Activated naive CD4-positive, alpha-beta T cell treated with anti-CD3 and anti-CD28 coated beads, Interleukin-2, amount 50 U/mL, for 16 hours (primary cell): Measurements from ENCODE around the gene FMO2.

Experiments used
- DNase-seq: peaks from one replicate; pipeline ENCODE4 v3.0.0-alpha.2; 2020

FMO2 gene

GRCh38 chr1:171177261-171177660, 7.8 kb upstream of the FMO2 start:
- DNase-seq, result no peak

GRCh38 chr1:171179318-171180227, 5.5 kb upstream of the FMO2 start:
- DNase-seq, result no peak

GRCh38 chr1:171180670-171181069, 4.4 kb upstream of the FMO2 start:
- no peak for DNase-seq

GRCh38 chr1:171188388-171189266, 3.5 kb downstream of the FMO2 start:
- DNase-seq, result peak; percentile 20

- DNase-seq, result no peak
These were observed 6.9 kb downstream of the FMO2 start for GRCh38 chr1:171191992-171192391.

GRCh38 chr1:171195767-171196166, 10.7 kb downstream of the FMO2 start:
- no peak for DNase-seq

GRCh38 chr1:171196351-171196750, 11.3 kb downstream of the FMO2 start:
- DNase-seq, result no peak

- no peak for DNase-seq
These were observed 13.0 kb downstream of the FMO2 start for GRCh38 chr1:171198081-171198480.

GRCh38 chr1:171204296-171204695, 19.2 kb downstream of the FMO2 start:
- no peak for DNase-seq

- no peak for DNase-seq
These were observed 21.3 kb downstream of the FMO2 start for GRCh38 chr1:171206204-171206977.

- DNase-seq, result no peak
These were observed 21.9 kb downstream of the FMO2 start for GRCh38 chr1:171206978-171207355.

GRCh38 chr1:171207377-171207776, 22.3 kb downstream of the FMO2 start:
- no peak for DNase-seq

- DNase-seq, result no peak
These were observed 25.3 kb downstream of the FMO2 start for GRCh38 chr1:171210355-171210754.

GRCh38 chr1:171212607-171213351, 27.7 kb downstream of the FMO2 start:
- no peak for DNase-seq

- no peak for DNase-seq
These were observed 28.7 kb downstream of the FMO2 start for GRCh38 chr1:171213559-171214454.

- DNase-seq, result no peak
These were observed 32.8 kb downstream of the FMO2 start for GRCh38 chr1:171217658-171218443.

GRCh38 chr1:171218661-171219060, 33.6 kb downstream of the FMO2 start:
- no peak for DNase-seq

- DNase-seq, result no peak
These were observed 34.4 kb downstream of the FMO2 start for GRCh38 chr1:171219346-171220080.

GRCh38 chr1:171220081-171220420, 35.0 kb downstream of the FMO2 start:
- no peak for DNase-seq

GRCh38 chr1:171220581-171221054, 35.5 kb downstream of the FMO2 start:
- DNase-seq, result no peak
